ENCODE measurements around the gene CLN5.
"Not testable (repeated sequence)": the region's sequence is repeated elsewhere in the genome, so short reads cannot be mapped to it uniquely, and the experiment has no call there.

DNA sequence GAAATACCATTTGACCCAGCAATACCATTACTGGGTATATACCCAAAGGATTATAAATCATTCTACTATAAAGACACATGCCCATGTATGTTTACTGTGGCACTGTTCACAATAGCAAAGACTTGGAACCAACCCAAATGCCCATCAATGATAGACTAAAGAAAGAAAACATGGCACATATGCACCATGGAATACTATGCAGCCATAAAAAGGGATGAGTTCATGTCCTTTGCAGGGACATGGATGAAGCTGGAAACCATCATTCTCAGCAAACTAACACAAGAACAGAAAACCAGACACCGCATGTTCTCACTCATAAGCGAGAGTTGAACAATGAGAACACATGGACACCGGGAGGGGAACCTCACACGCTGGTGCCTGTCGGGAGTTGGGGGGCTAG is 17.8 kb downstream of the CLN5 start:
- TF ChIP-seq, protein P1, sequence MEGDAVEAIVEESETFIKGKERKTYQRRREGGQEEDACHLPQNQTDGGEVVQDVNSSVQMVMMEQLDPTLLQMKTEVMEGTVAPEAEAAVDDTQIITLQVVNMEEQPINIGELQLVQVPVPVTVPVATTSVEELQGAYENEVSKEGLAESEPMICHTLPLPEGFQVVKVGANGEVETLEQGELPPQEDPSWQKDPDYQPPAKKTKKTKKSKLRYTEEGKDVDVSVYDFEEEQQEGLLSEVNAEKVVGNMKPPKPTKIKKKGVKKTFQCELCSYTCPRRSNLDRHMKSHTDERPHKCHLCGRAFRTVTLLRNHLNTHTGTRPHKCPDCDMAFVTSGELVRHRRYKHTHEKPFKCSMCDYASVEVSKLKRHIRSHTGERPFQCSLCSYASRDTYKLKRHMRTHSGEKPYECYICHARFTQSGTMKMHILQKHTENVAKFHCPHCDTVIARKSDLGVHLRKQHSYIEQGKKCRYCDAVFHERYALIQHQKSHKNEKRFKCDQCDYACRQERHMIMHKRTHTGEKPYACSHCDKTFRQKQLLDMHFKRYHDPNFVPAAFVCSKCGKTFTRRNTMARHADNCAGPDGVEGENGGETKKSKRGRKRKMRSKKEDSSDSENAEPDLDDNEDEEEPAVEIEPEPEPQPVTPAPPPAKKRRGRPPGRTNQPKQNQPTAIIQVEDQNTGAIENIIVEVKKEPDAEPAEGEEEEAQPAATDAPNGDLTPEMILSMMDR (IDR thresholded peaks at IDR 0.05 in 4 of 5, conservative IDR thresholded peaks at IDR 0.05 in 1 of 5): not testable (repeated sequence)
- TF ChIP-seq POLR2A (IDR thresholded peaks at IDR 0.05): not testable (repeated sequence)
